ENCODE results near the gene ENHO. TPM values are rescaled to one million over a fixed set of nuclear protein-coding genes. Genes with fewer than 3 reads are reported as not detected.

Gene ENHO
- total and polyA plus RNA-seq, 8 donors: 1.2 to 63.8 (median 11.4) TPM; not detected in 2

DNA sequence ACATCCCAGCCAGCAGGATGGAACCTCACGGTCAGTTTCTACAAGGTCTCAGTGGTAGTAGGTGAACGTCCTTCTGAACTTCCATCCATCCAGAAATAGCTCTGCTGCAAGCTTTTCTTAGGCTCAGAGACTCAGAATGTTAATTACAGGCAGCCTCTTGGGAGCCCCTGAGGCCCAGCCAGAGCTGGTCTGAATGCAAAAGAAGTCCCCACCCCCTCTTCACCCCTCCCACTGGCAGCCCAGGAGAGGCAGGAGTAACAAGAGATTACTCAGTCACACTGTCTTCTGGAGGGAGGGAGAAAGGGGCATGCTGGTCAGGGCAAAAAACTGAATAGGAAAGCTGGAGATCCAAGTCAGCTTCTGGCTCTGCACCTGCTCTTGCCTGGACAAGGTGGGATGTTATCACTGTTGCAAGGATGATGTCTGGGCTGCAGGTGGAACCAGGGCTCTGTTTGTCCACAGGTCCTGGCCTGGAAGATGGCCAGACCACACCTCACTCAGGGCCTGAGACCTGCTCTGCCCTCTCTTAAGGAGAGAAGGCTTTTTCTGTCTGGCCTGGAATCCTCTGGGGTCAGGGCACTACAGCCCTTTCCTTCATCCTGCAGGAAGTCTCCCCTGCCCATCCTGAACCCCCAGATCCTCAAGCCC lies 9.1 kb downstream of the ENHO start:
- intact Hi-C loops (cut with DNase I; ENCODE audit: low total_unique reads): no loop called here
- no peaks in the 10 kb centered on the region for H3K36me3 ChIP-seq
- H3K27ac ChIP-seq: no peak overlapping the region
- no peaks in the 10 kb centered on the region for H3K9me3 ChIP-seq
- TF ChIP-seq POLR2AphosphoS5 (IDR thresholded peaks at IDR 0.05): no peak
- TF ChIP-seq, protein P1, sequence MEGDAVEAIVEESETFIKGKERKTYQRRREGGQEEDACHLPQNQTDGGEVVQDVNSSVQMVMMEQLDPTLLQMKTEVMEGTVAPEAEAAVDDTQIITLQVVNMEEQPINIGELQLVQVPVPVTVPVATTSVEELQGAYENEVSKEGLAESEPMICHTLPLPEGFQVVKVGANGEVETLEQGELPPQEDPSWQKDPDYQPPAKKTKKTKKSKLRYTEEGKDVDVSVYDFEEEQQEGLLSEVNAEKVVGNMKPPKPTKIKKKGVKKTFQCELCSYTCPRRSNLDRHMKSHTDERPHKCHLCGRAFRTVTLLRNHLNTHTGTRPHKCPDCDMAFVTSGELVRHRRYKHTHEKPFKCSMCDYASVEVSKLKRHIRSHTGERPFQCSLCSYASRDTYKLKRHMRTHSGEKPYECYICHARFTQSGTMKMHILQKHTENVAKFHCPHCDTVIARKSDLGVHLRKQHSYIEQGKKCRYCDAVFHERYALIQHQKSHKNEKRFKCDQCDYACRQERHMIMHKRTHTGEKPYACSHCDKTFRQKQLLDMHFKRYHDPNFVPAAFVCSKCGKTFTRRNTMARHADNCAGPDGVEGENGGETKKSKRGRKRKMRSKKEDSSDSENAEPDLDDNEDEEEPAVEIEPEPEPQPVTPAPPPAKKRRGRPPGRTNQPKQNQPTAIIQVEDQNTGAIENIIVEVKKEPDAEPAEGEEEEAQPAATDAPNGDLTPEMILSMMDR (IDR thresholded peaks at IDR 0.05): no peak
- TF ChIP-seq EP300 (IDR thresholded peaks at IDR 0.05): no peak
- H3K4me3 ChIP-seq: no peak overlapping the region
- H3K4me1 ChIP-seq: peaks cover 0 to 21% (median 9%) of the 10 kb centered on the region in 4 donors
- H3K27me3 ChIP-seq: no peaks in the 10 kb centered on the region
- 69 to 80% (median 78%) methylated on average over 2 of the region's 2 CpGs for WGBS, 5 donors
- DNase-seq: peak in 1 of 2 donors; percentile 38

DNA sequence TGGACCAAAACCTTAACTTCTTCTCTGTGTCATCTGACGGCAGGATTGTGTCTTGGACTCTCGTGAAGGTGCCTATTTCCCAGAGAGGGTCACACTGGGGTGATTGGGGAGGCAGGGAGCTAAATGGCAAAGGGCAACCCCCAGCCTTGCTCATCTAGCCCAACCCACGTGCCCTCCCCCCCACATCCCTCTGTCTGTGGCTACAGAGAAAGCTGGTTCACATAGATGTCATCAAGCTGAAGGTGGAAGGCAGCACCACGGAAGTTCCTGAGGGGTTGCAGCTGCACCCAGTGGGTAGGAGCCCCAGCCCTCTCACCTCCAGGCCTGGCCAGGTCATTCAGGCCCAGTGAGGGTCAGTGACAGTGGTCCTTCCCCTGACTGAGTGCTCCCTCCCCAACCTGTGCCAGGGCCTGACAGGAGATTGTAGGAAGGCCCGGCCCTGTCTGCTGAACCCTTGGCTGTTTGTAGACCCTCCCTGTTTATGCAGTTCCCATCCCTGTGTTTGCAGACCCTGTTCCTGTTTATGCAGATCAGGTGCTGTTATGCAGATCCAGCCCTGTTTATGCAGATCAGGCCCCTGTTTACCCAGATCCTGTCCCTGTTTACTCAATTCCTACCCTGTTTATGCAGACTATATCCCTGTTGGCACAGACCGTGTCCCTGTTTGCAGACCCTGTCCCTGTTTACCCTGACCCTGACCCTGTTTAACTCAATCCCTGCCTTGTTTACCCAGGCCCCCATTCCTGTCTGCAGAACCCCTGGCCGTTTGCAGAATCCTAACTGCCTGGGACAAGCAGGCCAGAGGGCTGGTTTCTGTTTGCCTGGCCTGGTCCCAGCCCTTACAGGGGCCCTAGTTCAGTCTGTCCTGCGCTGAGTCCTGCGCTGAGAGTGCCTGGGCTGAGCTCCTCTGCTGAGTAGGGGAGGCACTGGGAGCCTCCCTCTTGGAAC lies 10.4 kb downstream of the ENHO start:
- TF ChIP-seq, protein P1 (IDR thresholded peaks at IDR 0.05): no peak
- TF ChIP-seq POLR2AphosphoS5 (IDR thresholded peaks at IDR 0.05): no peak
- TF ChIP-seq POLR2A (IDR thresholded peaks at IDR 0.05): no peak
- no peak for TF ChIP-seq EP300 (IDR thresholded peaks at IDR 0.05)
- WGBS, 5 donors: 47 to 65% (median 54%) methylated on average over 8 to 9 of the region's 9 CpGs
- intact Hi-C loops (cut with DNase I; ENCODE audit: low total_unique reads): no loop called here
- Histone ChIP-seq H3K27me3 (no peaks in the 10 kb centered on the region), H3K4me1 (peaks cover 0 to 21% (median 9%) of the 10 kb centered on the region in 4 donors), H3K9me3 (no peaks in the 10 kb centered on the region), H3K36me3 (no peaks in the 10 kb centered on the region), H3K27ac (peak overlapping the region in 1 of 5 donors; percentile 7), H3K4me3 (no peak overlapping the region)
- peak in 1 of 2 donors; percentile 52 for DNase-seq

DNA sequence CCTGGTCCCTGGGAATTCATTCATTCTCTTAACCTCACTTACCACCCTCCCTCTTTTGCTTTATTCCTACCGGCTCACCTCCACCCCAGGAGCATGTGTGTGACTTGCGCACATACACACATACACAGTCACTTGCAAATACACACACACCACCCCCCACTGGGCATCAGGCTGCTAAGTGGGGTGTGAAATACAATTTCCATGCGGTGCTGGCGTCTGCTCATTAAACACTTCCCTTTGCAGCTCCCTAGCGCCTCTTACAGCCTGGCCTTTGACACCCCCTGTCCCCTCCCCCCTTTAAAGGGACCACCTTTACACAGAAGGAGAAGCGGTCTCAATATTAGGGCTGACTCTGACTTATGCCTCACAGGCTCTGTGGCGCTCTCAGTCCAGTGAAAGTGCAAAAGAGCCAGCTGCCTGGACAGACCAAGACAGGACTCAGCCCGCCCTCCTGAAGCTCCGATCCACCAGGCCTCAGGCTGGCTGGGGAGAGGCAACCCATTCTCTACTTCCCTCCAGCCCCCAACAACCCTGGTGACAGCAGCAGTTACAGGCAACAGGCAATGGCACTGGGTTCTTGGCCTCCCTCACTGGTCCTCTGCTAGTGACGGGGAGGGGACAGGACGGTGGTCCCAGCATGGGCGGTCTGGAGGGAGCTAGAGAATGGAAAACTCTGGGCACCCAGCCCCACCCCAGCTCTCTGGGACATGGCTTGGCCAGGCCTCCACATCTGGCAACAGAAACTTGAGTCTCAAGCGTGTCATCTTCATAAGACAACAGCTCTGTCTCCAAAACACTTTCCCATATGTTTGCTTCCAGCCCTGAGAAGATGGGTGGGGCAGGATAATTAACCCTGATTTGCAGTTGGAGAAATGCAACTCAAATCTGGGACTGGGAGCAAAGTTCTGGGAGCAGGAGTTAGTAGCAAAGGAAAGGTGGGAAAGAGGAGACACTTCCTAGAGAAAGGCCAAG lies 12.0 kb downstream of the ENHO start:
- Histone ChIP-seq H3K4me1 (peaks cover 0 to 21% (median 9%) of the 10 kb centered on the region in 4 donors), H3K27me3 (no peaks in the 10 kb centered on the region), H3K27ac (no peak overlapping the region), H3K36me3 (no peaks in the 10 kb centered on the region), H3K4me3 (no peak overlapping the region), H3K9me3 (no peaks in the 10 kb centered on the region)
- no peak for DNase-seq
- no peak for TF ChIP-seq EP300 (IDR thresholded peaks at IDR 0.05)
- TF ChIP-seq, protein P1 (IDR thresholded peaks at IDR 0.05): no peak
- no peak for TF ChIP-seq POLR2AphosphoS5 (IDR thresholded peaks at IDR 0.05)
- TF ChIP-seq POLR2A (IDR thresholded peaks at IDR 0.05): no peak
- intact Hi-C loops (cut with DNase I; ENCODE audit: low total_unique reads): no loop called here
- 68 to 74% (median 72%) methylated on average over 12 to 13 of the region's 13 CpGs for WGBS, 5 donors

DNA sequence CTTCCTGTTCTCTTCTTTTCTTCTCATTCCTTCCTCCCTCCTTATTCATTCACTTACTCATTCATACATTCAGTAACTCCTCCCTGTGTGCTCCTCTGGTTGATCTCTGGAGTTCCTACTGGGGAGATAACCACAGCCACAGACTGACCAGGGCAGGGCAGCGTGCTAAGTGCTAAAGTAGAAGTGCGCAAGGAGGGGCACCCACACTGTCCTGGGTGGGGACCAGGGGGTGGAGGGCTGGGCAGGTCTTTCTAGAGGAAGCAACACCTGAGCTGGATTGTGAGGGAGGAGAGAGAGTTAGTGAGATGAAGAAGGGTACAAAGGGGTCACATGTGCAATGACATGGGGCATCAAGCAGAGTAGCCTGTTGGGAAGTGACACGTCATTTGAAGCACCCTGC lies 13.8 kb downstream of the ENHO start:
- Histone ChIP-seq H3K9me3 (no peaks in the 10 kb centered on the region), H3K4me1 (peaks cover 0 to 20% (median 8%) of the 10 kb centered on the region in 4 donors), H3K4me3 (no peak overlapping the region), H3K27ac (no peak overlapping the region), H3K36me3 (no peaks in the 10 kb centered on the region), H3K27me3 (no peaks in the 10 kb centered on the region)
- TF ChIP-seq POLR2A (IDR thresholded peaks at IDR 0.05) (no peak), EP300 (IDR thresholded peaks at IDR 0.05) (no peak), POLR2AphosphoS5 (IDR thresholded peaks at IDR 0.05) (no peak)
- TF ChIP-seq, protein P1 (IDR thresholded peaks at IDR 0.05): no peak
- no peak for DNase-seq
- WGBS, 5 donors: 78 to 94% (median 85%) methylated on average over 3 of the region's 3 CpGs
- intact Hi-C loops (cut with DNase I; ENCODE audit: low total_unique reads): no loop called here
